GM21737 (cell line): ENCODE results near the gene VAV1.

Experiments used
- ATAC-seq: cut with Tn5 transposase; IDR thresholded peaks from one replicate; pipeline ENCODE4 v1.9.1; 2021; ENCODE audit warnings: mild to moderate bottlenecking, moderate library complexity; ENCODE audit not compliant: unreplicated experiment

The VAV1 gene

GRCh38 chr19:6772028-6772865 is at the start of gene VAV1:
Gene VAV1, plus strand, starts transcription at chr19:6772708. Its CDS starts 100 bp downstream, at chr19:6772808.
- peak; percentile 29 for ATAC-seq

GRCh38 chr19:6723108-6723618 is 49.3 kb upstream of the VAV1 start:
- no peak for ATAC-seq

- no peak for ATAC-seq
Measured at GRCh38 chr19:6723738-6724137, 48.8 kb upstream of the VAV1 start.

- ATAC-seq, result no peak
Measured at GRCh38 chr19:6724631-6725492, 47.6 kb upstream of the VAV1 start.

GRCh38 chr19:6725513-6726231 is 46.8 kb upstream of the VAV1 start:
- ATAC-seq, result no peak

GRCh38 chr19:6728346-6728745 is 44.2 kb upstream of the VAV1 start:
- no peak for ATAC-seq

- no peak for ATAC-seq
Measured at GRCh38 chr19:6729573-6730152, 42.8 kb upstream of the VAV1 start.

- no peak for ATAC-seq
Measured at GRCh38 chr19:6730153-6730804, 42.2 kb upstream of the VAV1 start.

- ATAC-seq, result no peak
Measured at GRCh38 chr19:6730941-6731670, 41.4 kb upstream of the VAV1 start.

- no peak for ATAC-seq
Measured at GRCh38 chr19:6731822-6732221, 40.7 kb upstream of the VAV1 start.

GRCh38 chr19:6732803-6733337 is 39.6 kb upstream of the VAV1 start:
- no peak for ATAC-seq

GRCh38 chr19:6733338-6734095 is 39.0 kb upstream of the VAV1 start:
- no peak for ATAC-seq

- no peak for ATAC-seq
Measured at GRCh38 chr19:6734096-6734696, 38.3 kb upstream of the VAV1 start.

GRCh38 chr19:6735181-6735911 is 37.2 kb upstream of the VAV1 start:
- ATAC-seq, result no peak

- ATAC-seq, result no peak
Measured at GRCh38 chr19:6736169-6736916, 36.2 kb upstream of the VAV1 start.

GRCh38 chr19:6736917-6737283 is 35.6 kb upstream of the VAV1 start:
- no peak for ATAC-seq
